Esophagus squamous epithelium (tissue), 5 donors: Measurements from ENCODE around the gene HS1BP3. TPM values are rescaled to one million over a fixed set of nuclear protein-coding genes. Genes with fewer than 3 reads are reported as not detected.
A peak's percentile ranks its signal among the peaks of the same experiment; 100 is the strongest.

ENCODE experiments used
- DNase-seq: peaks from one replicate; lab custom pipeline; 2025; lab: John Stamatoyannopoulos, UW
- H3K27ac ChIP-seq, 4 donors: fragments of 200-600 bp; sonication (generic); one replicate each; pipeline ENCODE4 v1.5.1; 2016 to 2019; ENCODE audit warnings: mild to moderate bottlenecking in 1 of 4
- H3K27me3 ChIP-seq, 4 donors: fragments of 200-600 bp; sonication (generic); 1 replicate in 3 of 4; 2 replicates in 1 of 4; pipeline versions ENCODE4 v1.5.1 to v1.6.0; 2017 to 2021; ENCODE audit warnings: antibody characterized with exemption in 1 of 4
- H3K36me3 ChIP-seq, 3 donors: fragments of 200-600 bp; sonication (generic); one replicate each; pipeline ENCODE4 v1.5.1; 2016 to 2019
- H3K4me1 ChIP-seq, 3 donors: fragments of 200-600 bp; sonication (generic); one replicate each; pipeline ENCODE4 v1.5.1; 2017 to 2019
- H3K4me3 ChIP-seq, 4 donors: fragments of 200-600 bp; sonication (generic); 1 replicate in 3 of 4; 2 replicates in 1 of 4; pipeline ENCODE4 v1.5.1; 2016 to 2019; ENCODE audit warnings: mild to moderate bottlenecking in 2 of 4, moderate library complexity in 1 of 4
- H3K9me3 ChIP-seq, 3 donors: fragments of 200-600 bp; sonication (generic); one replicate each; pipeline ENCODE4 v1.5.1; 2016 to 2019
- CTCF ChIP-seq, 6 experiments: fragments of 450-650 bp in 4 of 6; fragments of 200-600 bp in 2 of 6; sonication (generic) in 2 of 6; IDR thresholded peaks; one replicate each; pipeline ENCODE4 v1.5.1; 2016 to 2019; ENCODE audit warnings: antibody characterized with exemption in 6 of 6, mild to moderate bottlenecking in 4 of 6, moderate library complexity in 4 of 6
- POLR2A ChIP-seq, 4 donors: fragments of 450-650 bp; IDR thresholded peaks; one replicate each; pipeline ENCODE4 v1.6.1; 2017; ENCODE audit warnings: antibody characterized with exemption in 4 of 4, mild to moderate bottlenecking in 4 of 4, moderate library complexity in 3 of 4
- WGBS, 2 donors: methylation state at CpG; one replicate each; pipeline ENCODE4 v1.1.5; 2018; 5-methylcytosine and 5-hydroxymethylcytosine counted together
- intact Hi-C: fragments of 100-400 bp; cut with DNase I; formaldehyde crosslinking; loops from one replicate; pipeline ENCODE4 v1.15.0; 2022
- total RNA-seq, 4 donors: library from RNA; depleted of rRNA; stranded (reverse); fragments of >200 nt; gene quantifications; one replicate each; pipeline ENCODE4 v1.1.0, GENCODE V29; 2016
- donor health status: DM: yes; HTN: yes; CAD: no.

The HS1BP3 gene
- total RNA-seq, 4 donors from 2014 or later = 7.9 to 22.1 (median 16.9) TPM

GRCh38 chr2:20666005-20666303, 15.1 kb upstream of the HS1BP3 start:
- H3K27ac ChIP-seq = peak overlapping the region in 3 of 4 donors; percentile 35 to 68 (median 44)

GRCh38 chr2:20665243-20666004, 14.5 kb upstream of the HS1BP3 start:
- 3 to 11% methylated on average over 18 to 30 of the region's 49 CpGs for WGBS, 2 donors
- intact Hi-C loops = no loop called here
- Histone ChIP-seq H3K9me3 (no peaks in the 10 kb centered on the region), H3K36me3 (no peaks in the 10 kb centered on the region), H3K27me3 (peaks cover 19 to 98% (median 31%) of the 10 kb centered on the region in 4 donors), H3K27ac (peak overlapping the region in 1 of 4 donors; percentile 68), H3K4me3 (peak overlapping the region; percentile 36 to 71 (median 51)), H3K4me1 (peaks cover 30 to 79% (median 31%) of the 10 kb centered on the region in 3 donors)
- TF ChIP-seq POLR2A (IDR thresholded peaks at IDR 0.05) (no peak), CTCF (IDR thresholded peaks at IDR 0.05) (no peak)
- no peak for DNase-seq

More at GRCh38 chr2:20666005-20666303, 15.1 kb upstream of the HS1BP3 start:
- Histone ChIP-seq H3K27me3 (peaks cover 22 to 98% (median 35%) of the 10 kb centered on the region in 4 donors), H3K36me3 (no peaks in the 10 kb centered on the region), H3K4me3 (peak overlapping the region; percentile 36 to 71 (median 51)), H3K9me3 (no peaks in the 10 kb centered on the region), H3K4me1 (peaks cover 30 to 79% (median 36%) of the 10 kb centered on the region in 3 donors)
- TF ChIP-seq POLR2A (IDR thresholded peaks at IDR 0.05) = no peak
- TF ChIP-seq CTCF (IDR thresholded peaks at IDR 0.05) = no peak
- 0 to 4% methylated on average over 1 to 17 of the region's 34 CpGs for WGBS, 2 donors
- no peak for DNase-seq
- intact Hi-C loops = no loop called here

- H3K27me3 ChIP-seq = peaks cover 13 to 93% (median 23%) of the 10 kb centered on the region in 4 donors
- H3K4me1 ChIP-seq = peaks cover 25 to 79% (median 30%) of the 10 kb centered on the region in 3 donors
- no peak overlapping the region for H3K27ac ChIP-seq
Measured at GRCh38 chr2:20664431-20665242, 13.7 kb upstream of the HS1BP3 start.

GRCh38 chr2:20664071-20664390, 13.1 kb upstream of the HS1BP3 start:
- no peaks in the 10 kb centered on the region for H3K9me3 ChIP-seq
- TF ChIP-seq CTCF (IDR thresholded peaks at IDR 0.05) (no peak), POLR2A (IDR thresholded peaks at IDR 0.05) (no peak)
- DNase-seq = no peak
- H3K36me3 ChIP-seq = no peaks in the 10 kb centered on the region
- H3K4me3 ChIP-seq = no peak overlapping the region
- H3K27me3 ChIP-seq = peaks cover 9 to 87% (median 21%) of the 10 kb centered on the region in 4 donors
- intact Hi-C loops = loop anchor here (5.0 kb wide), 1 partner anchor 298 kb away; no protein-coding TSS in a partner anchor
- WGBS, 2 donors = 64 to 74% methylated on average over 2 of the region's 2 CpGs
- H3K27ac ChIP-seq = peak overlapping the region in 1 of 4 donors; percentile 6
- H3K4me1 ChIP-seq = peaks cover 25 to 80% (median 30%) of the 10 kb centered on the region in 3 donors

More at GRCh38 chr2:20664431-20665242, 13.7 kb upstream of the HS1BP3 start:
- no peaks in the 10 kb centered on the region for H3K9me3 ChIP-seq
- DNase-seq = no peak
- no peaks in the 10 kb centered on the region for H3K36me3 ChIP-seq
- TF ChIP-seq POLR2A (IDR thresholded peaks at IDR 0.05) (no peak), CTCF (IDR thresholded peaks at IDR 0.05) (no peak)
- H3K4me3 ChIP-seq = peak overlapping the region in 2 of 4 donors; percentile 54 to 71
- intact Hi-C loops = loop anchor here (5.0 kb wide), 1 partner anchor 298 kb away; no protein-coding TSS in a partner anchor
- 33 to 43% methylated on average over 14 to 15 of the region's 17 CpGs for WGBS, 2 donors
